G401 (cell line): Measurements from ENCODE around the gene ABCC3. TPM values are rescaled to one million over a fixed set of nuclear protein-coding genes. Genes with fewer than 3 reads are reported as not detected.

ENCODE experiments used
- DNase-seq: peaks from one replicate; pipeline ENCODE4 v3.0.0-alpha.2; 2015; ENCODE audit warnings: low spot score
- in situ Hi-C: cut with HindIII; loops from 2 replicates; pipeline ENCODE4 v1.10.0; 2016; ENCODE audit warnings: low sequenced_read_pairs, mixed read lengths
- total RNA-seq: library from RNA; depleted of rRNA; stranded (reverse); fragments of >200 nt; shearing (Covaris generic); gene quantifications from 2 replicates; pipeline ENCODE4 v1.2.3, GENCODE V29; 2014

ABCC3 gene
- total RNA-seq, 1 experiment from 2014 or later = not detected

DNA sequence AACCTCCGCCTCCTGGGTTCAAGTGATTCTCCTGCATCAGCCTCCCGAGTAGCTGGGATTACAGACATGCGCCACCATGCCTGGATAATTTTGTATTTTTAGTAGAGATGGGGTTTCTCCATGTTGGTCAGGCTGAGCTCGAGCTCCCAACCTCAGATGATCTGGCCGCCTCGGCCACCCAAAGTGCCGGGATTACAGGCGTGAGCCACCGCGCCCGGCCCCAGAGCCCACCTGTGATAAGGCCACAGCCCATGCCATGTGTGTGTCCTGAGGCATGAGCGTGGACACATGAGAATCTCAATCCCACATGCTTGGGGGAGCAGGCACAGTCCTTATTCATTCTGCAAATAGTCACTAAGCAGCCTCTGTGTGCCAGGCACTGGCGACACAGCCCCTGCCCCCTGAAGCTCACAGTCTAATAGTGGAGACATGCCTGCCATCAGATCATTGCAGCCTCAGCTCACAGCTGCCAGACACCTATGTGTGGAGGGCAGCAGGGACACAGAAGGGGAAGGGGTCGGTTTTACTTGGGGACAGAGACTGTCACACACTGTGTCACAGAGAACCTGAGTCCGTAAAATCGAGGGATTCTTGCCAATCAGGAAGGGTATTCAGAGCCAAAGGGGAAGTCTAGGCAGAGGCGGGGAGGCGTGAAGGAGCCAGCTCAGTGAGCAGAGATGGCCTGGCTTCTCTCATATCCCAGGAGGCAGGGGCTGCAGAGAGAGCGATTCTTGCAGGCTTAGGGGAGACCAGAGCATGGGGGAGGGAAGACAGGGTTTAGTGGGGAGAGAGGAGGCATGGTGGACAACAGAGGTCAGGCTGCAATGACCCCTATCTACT lies 9.4 kb upstream of the ABCC3 start:
- DNase-seq = no peak
- in situ Hi-C loops = loop anchor here (5.0 kb wide), 1 partner anchor 67 kb away; no protein-coding TSS in a partner anchor

DNA sequence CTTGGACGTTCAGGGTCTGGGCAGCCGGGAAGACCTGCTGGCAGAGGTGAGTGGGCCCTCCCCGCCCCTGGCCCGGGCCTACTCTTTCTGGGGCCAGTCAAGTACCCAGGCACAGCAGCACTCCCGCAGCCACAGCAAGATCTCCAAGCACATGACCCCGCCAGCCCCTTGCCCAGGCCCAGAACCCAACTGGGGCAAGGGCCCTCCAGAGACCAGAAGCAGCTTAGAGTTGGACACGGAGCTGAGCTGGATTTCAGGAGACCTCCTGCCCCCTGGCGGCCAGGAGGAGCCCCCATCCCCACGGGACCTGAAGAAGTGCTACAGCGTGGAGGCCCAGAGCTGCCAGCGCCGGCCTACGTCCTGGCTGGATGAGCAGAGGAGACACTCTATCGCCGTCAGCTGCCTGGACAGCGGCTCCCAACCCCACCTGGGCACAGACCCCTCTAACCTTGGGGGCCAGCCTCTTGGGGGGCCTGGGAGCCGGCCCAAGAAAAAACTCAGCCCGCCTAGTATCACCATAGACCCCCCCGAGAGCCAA lies 8.6 kb upstream of the ABCC3 start:
- DNase-seq = peak; percentile 58
- in situ Hi-C loops = loop anchor here (5.0 kb wide), 1 partner anchor 66 kb away; no protein-coding TSS in a partner anchor

DNA sequence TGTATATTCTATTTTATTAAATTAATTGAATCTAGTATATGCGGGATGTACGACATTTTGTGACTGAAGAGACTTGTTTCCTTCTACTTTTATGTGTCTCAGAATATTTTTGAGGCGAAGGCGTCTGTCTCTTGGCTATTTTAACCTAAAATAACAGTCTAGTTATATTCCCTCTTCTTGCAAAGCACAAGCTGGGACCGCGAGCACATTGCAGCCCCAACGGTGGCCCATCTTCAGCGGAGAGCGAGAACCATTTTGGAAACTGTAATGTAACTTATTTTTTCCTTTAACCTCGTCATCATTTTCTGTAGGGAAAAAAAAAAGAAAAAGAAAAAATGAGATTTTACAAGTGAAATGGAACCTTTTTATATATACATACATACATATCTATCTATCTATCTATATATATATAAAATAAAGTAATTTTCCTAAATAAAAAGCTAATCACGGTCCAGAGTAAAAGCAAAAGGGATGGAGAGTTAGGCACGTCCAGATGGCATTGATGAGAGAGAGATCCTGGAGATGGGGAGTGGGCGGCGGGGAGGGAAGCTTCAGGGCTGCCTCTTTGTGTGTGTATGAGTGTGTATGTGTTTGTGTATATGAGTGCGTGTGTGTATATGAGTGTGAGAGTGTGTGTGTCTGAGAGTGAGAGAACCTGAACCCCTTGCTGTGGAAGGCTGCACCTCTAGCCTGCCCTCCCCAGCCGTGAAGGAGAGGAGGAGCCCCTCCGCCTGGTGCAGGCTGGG lies 7.5 kb upstream of the ABCC3 start:
- in situ Hi-C loops = loop anchor here (5.0 kb wide), 1 partner anchor 65 kb away; no protein-coding TSS in a partner anchor
- no peak for DNase-seq

DNA sequence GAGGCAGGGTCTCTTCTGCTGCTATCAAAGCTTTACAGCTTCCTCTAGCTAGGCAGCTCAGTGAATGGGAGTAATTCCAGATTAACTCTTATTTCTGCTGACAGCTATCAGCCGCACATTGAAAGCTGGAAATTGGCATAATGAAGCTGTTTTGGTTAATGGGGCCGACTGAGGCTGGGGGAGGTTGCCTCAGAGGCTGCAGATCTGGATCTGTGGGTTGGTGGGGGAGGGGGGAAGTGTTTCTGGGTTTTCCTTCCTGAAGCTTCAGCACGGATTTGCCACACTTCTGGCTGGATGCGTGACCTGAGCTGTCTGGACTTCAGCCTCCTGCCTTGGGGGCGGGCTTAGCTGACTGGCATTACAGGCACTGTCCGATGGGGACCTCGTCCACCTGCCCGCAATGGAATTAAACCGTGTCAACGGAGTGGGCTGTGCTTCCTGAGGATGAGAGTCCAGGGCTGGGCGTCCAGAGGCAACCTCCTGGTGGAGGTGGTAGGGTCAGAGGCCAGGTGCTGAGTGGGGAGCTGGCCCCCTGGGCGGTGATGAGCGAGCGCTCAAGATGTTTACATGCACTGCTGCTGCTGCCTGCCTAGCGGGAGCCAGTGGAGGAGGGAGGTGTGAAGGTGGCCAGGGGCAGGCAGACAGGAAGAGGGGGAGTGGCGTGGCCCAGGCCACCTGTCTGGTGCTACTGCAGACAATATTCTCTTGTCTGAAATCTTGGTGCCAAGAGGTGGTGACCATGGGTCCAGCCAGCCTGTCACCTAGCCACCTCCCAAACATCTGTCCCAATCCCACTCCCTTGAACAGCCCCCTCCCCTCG lies 6.7 kb upstream of the ABCC3 start:
- DNase-seq = no peak
- in situ Hi-C loops = loop anchor here (5.0 kb wide), 1 partner anchor 64 kb away; no protein-coding TSS in a partner anchor

DNA sequence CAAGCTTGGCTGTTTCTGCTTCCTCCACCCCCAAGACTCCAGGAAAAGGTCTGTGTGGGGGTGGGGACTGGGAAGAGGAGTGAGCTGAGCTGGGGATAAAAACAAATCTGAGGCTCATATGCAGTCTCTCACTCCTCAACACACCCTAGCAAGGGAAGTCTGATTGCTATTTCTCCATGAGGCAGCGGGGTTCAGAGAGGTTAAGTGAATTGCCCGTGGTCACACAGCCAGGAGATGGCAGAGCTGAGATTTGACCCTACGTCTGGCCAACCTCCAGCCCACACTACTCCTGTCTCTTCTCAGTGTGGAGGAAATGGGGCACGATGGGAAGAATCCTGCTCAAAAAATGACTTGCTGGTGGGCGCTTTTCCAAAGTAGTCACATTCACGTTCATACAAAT lies 4.8 kb upstream of the ABCC3 start:
- in situ Hi-C loops = loop anchor here (5.0 kb wide), 1 partner anchor 62 kb away; no protein-coding TSS in a partner anchor
- no peak for DNase-seq

DNA sequence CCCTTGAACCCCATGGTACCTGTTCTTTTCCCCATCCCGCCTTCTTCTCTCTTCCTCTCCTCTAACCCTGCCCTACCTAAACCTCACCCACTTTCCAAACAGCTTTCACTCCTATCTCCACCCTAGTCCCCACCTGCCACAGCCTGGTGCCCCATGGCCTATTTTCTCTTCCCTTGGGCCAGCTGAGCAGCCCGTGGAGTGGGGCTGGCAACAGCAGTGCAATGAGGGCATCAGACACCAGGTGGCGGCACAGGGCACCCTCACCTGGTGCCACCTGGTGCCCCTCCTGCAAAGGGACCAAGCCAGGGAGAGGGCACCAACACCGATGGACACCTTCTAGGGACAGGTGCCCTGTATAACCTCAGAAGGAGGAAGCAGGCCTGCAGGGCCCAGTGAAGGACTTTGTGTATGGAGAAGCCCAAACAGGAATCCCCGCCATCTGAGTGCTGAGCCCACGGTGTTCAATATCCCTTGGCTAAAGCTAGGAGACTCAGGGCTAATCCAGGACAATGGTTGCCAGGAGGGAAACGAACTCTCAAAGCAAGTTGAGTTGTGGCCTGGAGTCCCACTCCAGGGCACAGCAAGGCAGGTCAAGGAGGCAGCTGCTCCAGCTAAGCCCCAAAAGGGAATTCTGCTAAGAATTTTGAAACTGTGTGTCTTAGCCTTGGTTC lies 4.0 kb upstream of the ABCC3 start:
- in situ Hi-C loops = no loop called here
- DNase-seq = peak; percentile 70

DNA sequence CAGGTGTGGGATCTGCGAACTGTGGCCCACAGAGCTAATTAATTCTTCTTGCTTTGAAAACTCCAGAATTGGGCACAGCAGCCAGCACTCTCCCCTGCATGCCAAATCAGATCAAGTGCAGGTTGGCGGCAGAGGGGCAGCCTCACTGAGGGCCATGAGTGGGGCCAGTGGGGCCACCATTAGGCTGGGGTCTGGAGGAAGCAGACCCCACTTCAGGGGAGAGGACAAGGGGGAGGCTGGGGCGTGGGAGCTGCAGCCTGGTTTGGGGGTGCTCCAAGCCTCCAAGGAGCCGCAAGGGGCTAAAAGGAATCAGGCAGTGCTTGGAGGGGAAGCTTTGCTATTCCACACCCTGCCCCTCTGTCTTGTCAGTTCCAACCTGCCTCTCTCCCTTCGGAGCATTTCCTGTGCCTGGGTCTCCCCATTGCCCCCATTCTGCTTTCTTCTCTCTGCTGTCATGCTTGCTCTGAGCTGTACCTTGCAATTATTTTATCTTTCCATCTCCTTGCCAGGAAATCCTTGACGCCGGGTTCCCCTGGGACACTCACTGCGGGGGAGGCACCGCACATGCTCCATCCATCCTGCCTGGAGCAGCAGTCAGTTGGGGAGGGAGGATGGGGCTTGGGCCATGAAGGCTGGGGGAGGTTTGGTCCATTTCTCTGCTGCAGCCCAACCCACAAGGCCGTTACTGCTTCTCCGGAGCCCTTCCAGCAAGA lies 3.3 kb upstream of the ABCC3 start:
- DNase-seq = no peak
- in situ Hi-C loops = no loop called here

DNA sequence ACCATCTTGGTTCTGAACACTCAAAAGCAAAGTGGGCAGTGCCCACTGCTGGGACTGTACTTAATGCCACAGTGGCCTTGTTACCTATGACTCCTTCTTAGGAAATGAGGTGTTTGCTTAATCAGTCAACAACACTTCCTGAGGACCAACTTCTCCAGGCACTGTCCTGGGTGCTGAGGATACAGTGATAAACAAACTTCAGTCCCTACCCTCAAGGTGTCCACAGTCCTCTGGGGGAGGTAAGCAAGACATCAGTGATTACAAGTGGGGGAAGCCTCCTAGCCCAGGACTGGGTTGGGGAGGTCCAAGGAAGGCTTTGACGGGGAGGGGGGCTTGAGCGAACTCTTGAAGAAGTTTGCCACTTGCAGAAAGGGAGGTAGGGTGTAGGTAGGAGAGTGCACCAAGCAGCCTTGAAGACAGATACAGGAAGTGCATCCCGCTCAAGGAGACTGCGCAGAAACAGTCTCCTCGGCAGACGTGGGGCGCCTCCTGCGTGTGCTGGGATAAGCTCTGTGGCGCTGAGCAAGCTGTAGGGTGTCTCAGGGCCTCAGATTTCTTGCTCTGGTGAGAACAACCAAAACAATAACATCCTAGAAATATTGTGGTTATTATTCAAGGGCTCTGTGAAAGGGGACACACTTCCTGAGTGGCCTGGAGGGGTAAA lies 2.6 kb upstream of the ABCC3 start:
- in situ Hi-C loops = no loop called here
- DNase-seq = no peak

DNA sequence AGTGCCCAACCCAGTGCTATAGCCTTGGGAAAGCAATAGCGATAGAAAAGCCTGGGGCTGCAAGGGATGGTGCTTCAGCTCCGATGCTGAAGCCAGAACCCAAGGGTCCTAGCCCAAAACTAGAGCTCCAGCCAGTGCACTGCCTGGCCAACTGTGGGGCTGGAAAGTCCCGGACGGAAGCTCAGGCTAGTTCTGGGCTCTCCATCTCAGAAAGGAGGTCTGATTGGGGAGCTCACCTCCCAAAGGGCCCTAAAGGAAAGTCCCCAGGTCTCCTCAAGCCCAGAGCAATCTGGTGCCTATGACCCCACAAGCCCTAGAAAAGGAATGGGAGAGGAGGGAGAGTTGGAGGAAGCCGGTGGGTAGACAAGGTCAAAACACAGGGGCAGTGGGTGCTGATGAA lies 2.0 kb upstream of the ABCC3 start:
- in situ Hi-C loops = no loop called here

DNA sequence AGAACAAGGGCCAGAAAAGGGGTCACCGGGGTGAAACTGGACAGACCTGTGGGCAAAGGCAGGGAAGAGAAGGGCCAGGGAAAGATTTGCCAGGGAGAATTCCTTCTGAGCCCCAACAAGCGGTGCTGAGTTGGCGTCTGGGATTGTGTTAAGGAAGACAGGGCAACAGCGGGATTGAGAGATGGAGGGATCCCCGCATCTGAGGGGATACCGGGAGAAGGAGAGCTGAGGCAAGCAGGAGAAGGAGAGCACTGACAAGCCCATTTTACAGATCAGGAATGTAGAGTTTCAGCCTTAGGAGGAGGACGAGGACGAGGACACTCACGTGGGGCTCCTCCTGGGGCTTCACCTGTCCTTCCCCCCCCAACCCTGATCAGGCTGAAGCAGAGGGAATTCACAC lies 998 bp upstream of the ABCC3 start:
- DNase-seq = no peak
- in situ Hi-C loops = no loop called here

More for the DNA sequence above, 2.0 kb upstream of the ABCC3 start:
- DNase-seq = no peak

DNA sequence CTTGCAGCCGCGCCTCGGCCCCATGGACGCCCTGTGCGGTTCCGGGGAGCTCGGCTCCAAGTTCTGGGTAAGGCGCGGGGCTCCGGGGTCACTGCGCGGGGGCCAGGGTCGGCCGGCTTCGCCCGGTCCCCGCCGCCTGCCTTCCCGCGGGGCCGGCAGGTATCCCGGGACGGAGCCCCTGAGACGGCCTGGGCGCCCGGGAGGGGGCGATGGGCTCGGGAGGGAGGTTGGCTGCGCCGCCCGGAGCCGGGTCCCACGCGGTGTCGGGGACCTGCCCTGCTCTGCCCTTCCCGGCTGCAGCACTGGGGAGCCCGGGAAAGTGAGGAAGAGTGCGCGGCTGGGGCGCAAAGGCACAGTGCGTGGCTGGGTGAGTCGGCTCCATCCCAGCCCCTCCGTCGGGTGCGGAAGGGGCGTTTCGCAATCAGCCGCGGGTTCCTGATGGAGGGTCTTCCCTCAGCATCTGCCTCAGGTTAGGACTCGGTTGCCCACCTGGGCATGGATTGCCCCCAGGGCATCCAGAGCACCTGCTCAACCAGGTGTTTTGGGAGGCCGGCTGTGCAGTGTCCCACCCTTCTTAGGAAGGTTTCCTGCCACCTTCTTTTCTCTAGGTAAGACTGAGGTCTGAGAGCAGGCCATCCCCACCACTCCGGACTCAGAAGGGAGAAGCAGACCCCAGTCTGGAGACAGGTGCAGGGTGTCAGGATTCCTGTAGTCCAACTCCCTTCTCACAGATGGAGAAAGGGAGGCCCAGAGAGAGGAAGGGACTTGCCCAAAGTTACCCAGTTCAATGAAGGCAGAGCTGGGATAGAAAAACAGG lies 442 bp downstream of the ABCC3 start:
- in situ Hi-C loops = loop anchor here (5.0 kb wide), 1 partner anchor 73 kb away; the partner anchor contains the start of gene CACNA1G

DNA sequence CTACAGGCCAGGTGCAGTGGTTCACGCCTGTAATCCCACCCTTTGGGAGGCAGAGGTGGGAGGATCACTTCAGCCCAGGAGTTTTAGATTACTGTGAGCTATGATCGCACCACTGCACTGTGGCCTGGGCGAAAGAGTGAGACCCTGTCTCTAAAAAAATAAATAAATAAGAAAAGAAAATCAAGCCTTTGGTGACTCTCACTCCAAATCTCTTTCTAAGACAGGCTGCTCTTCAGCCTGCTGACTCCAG lies 976 bp downstream of the ABCC3 start:
- in situ Hi-C loops = loop anchor here (5.0 kb wide), 1 partner anchor 73 kb away; the partner anchor contains the start of gene CACNA1G
- DNase-seq = no peak

More for the DNA sequence above, 442 bp downstream of the ABCC3 start:
- DNase-seq = no peak

DNA sequence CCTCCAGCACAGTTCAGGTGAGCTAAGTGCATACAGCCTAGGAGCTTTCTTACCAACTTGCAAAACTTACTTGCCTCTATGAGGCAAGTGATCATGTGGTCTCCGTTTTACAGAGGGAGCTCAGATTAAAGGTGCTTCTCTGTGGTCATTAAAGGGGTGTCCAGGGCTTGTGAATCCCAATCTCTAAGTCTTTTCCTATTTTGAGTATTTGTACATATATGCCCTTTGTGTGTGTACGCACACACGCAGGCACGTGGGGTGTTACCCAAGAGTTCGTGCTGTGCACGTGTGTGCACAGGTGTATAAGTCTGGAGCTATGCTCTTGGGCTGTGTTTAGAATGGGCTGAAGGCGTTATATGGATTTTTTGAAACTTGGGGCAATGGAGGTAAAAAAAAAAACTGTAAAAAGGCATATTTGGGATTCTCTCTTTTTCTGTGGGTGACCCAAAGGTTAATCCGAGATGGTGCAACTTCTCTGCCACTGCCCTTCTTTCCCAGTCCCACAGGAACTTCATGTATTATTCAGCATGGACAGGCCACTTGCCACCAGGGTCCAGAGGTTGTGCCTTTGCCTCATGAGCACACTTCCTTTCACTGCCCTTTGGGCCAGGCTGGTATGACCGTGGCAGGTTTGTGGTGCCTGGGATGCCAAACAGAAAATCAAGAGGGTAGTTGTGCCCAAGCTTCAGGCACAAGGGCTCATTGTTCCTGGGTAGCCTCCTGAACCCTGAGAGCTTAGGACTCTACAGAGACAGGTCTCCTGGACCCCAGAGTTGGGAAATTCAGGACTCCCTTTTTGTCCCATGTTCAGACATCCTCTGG lies 1.5 kb downstream of the ABCC3 start:
- no peak for DNase-seq
- in situ Hi-C loops = loop anchor here (5.0 kb wide), 1 partner anchor 74 kb away; the partner anchor contains the start of gene CACNA1G

DNA sequence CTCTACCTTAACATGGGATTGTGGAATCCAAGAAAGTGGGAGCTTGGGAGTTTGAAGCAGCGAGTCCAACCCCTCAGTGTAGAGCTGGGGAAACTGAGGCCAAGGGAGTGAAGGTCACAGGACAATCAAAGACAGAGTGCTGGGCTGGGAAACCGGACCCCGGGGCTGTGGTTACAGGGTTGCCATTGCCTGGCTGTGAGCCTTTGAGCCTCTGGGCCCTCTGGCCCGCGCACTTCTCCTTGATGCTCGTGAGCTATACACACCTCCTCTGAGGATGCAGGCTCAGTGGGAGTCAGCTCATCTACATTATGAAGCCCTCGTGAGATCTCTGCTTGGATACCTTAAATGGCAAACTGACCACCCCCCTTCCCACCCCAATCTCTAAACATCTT lies 2.1 kb downstream of the ABCC3 start:
- no peak for DNase-seq
- in situ Hi-C loops = loop anchor here (5.0 kb wide), 1 partner anchor 74 kb away; the partner anchor contains the start of gene CACNA1G

DNA sequence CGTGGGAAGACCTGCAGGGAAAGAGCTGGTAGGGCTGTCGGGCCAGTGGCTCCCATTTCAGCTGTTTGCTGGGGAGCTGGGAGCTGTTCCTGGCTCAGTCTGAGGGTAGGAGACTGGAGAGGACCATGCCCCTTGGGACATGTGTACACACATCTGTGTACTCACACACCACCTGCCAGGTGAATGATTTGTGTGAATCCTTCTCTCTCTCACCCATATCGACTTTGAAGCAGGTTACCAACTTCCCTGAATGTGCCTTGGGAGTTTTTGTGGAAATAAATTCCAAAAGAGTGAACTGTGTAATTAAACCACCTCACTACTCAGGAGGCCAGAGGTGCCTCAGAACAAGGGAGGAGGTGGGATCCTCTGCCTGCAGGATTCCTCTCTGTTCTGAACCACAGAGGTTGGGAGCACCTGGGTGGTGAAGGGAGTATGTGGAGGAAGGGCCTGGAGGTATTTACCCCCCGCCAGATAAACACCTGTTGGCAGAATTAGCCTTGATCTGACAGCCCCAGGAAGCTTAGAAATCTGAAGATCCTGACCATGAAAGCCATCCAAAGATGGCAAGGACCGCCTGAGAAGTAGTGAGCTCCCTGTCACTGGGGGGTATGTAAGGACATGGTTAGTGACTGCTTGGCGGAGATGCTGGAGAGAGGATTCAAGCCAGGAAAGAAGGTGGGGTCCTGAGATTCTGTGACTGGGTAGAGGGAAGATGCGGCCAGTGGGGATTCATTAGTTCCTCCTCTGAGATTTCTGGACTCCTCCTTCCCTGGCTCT lies 3.3 kb downstream of the ABCC3 start:
- DNase-seq = no peak
- in situ Hi-C loops = loop anchor here (5.0 kb wide), 1 partner anchor 76 kb away; the partner anchor contains the start of gene CACNA1G
